ENCODE measurements around the gene OTUD1.

OTUD1 gene

GRCh38 chr10:23452033-23452655 is 13.3 kb downstream of the OTUD1 start:
- no peak overlapping the region for H3K27ac ChIP-seq
- peaks cover 13% of the 10 kb centered on the region for H3K4me1 ChIP-seq (ENCODE audit: low read depth, poor library complexity, severe bottlenecking)
- H3K4me3 ChIP-seq (IDR thresholded peaks at IDR 0.05; ENCODE audit: insufficient read depth, low read depth, low read length) = no peak overlapping the region
- TF ChIP-seq, protein P1, sequence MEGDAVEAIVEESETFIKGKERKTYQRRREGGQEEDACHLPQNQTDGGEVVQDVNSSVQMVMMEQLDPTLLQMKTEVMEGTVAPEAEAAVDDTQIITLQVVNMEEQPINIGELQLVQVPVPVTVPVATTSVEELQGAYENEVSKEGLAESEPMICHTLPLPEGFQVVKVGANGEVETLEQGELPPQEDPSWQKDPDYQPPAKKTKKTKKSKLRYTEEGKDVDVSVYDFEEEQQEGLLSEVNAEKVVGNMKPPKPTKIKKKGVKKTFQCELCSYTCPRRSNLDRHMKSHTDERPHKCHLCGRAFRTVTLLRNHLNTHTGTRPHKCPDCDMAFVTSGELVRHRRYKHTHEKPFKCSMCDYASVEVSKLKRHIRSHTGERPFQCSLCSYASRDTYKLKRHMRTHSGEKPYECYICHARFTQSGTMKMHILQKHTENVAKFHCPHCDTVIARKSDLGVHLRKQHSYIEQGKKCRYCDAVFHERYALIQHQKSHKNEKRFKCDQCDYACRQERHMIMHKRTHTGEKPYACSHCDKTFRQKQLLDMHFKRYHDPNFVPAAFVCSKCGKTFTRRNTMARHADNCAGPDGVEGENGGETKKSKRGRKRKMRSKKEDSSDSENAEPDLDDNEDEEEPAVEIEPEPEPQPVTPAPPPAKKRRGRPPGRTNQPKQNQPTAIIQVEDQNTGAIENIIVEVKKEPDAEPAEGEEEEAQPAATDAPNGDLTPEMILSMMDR (conservative IDR thresholded peaks at IDR 0.05; ENCODE audit: low read depth, low read length) = no peak
- H3K4me2 ChIP-seq = no peak overlapping the region
- H4K20me1 ChIP-seq (ENCODE audit: insufficient read depth) = no peaks in the 10 kb centered on the region
- no peaks in the 10 kb centered on the region for H3K27me3 ChIP-seq (ENCODE audit: insufficient read depth, low read depth)
- no peak overlapping the region for H2AFZ ChIP-seq (ENCODE audit: low read depth)
- no peaks in the 10 kb centered on the region for H3K79me2 ChIP-seq (ENCODE audit: insufficient read depth, low read depth)
- H3K36me3 ChIP-seq (ENCODE audit: insufficient read depth) = no peaks in the 10 kb centered on the region
- no peak overlapping the region for H3K9ac ChIP-seq

DNA sequence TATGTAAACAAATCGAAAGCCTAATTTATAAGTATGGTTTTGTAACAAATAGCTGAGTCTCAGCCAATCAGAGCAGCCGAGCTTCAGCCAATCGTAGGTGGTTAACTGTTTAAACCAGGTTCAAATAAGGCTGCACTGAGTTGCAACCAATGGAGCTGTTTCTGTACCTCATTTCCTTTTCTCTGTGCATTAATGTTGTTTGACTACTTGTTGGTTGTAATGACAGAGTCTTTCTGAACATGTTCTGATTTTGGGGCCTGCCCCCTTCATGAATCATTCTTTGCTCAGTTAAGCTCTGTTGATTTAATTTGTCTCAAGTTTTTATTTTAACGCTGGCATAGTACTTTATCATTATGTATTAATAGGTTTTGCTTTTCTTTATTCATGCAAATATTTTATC is 14.6 kb downstream of the OTUD1 start:
- peaks cover 10% of the 10 kb centered on the region for H3K4me1 ChIP-seq (ENCODE audit: low read depth, poor library complexity, severe bottlenecking)

DNA sequence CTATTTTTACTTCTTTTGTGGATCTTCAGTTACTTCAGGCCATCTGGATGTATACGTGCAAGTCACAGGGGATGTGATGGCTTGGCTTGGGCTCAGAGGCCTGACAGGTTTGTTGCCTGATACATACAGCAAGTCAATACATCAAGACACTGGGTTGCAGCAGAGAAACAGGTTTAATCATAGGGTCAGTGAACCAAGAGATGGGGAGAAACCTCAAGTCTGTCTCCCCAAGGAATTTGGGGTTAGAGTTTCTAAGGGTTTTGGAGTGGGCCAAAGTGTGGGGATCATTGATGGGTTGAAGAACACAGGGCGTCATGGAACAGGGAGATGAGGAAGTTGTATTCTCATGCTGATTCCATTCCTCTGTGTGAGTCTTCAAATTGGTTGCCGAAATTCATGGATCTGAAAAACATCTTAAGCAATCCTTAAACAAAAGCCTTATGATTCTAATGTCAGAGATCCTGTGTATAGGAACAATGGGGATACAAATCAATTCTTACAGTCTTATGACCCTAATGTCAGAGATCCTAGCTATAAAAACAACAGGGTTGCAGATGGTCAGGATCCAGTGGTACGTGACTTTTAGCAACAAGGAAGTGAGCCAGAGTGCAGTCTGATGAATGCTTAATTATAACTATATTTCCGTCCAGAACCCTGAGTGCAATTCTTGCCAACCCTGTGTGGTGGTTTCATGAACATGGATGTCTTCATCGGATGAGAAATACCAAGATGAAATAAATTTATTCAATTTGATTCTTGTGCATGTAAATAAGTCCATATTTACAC is 18.9 kb downstream of the OTUD1 start:
- no peak overlapping the region for H2AFZ ChIP-seq (ENCODE audit: low read depth)
- no peak overlapping the region for H3K4me2 ChIP-seq
- no peaks in the 10 kb centered on the region for H3K27me3 ChIP-seq (ENCODE audit: insufficient read depth, low read depth)
- H3K79me2 ChIP-seq (ENCODE audit: insufficient read depth, low read depth) = no peaks in the 10 kb centered on the region
- H3K4me1 ChIP-seq (ENCODE audit: low read depth, poor library complexity, severe bottlenecking) = peaks cover 24% of the 10 kb centered on the region
- no peak overlapping the region for H3K9ac ChIP-seq
- no peak overlapping the region for H3K4me3 ChIP-seq (IDR thresholded peaks at IDR 0.05; ENCODE audit: insufficient read depth, low read depth, low read length)
- no peaks in the 10 kb centered on the region for H4K20me1 ChIP-seq (ENCODE audit: insufficient read depth)
- no peak overlapping the region for H3K27ac ChIP-seq
- TF ChIP-seq, protein P1 (conservative IDR thresholded peaks at IDR 0.05; ENCODE audit: low read depth, low read length) = no peak
- no peaks in the 10 kb centered on the region for H3K36me3 ChIP-seq (ENCODE audit: insufficient read depth)

More for the DNA sequence above, 14.6 kb downstream of the OTUD1 start:
- H4K20me1 ChIP-seq (ENCODE audit: insufficient read depth) = no peaks in the 10 kb centered on the region
- H3K79me2 ChIP-seq (ENCODE audit: insufficient read depth, low read depth) = no peaks in the 10 kb centered on the region
- H3K9ac ChIP-seq = no peak overlapping the region
- no peaks in the 10 kb centered on the region for H3K36me3 ChIP-seq (ENCODE audit: insufficient read depth)
- H3K27ac ChIP-seq = no peak overlapping the region
- H2AFZ ChIP-seq (ENCODE audit: low read depth) = no peak overlapping the region
- H3K4me2 ChIP-seq = no peak overlapping the region
- no peaks in the 10 kb centered on the region for H3K27me3 ChIP-seq (ENCODE audit: insufficient read depth, low read depth)
- no peak overlapping the region for H3K4me3 ChIP-seq (IDR thresholded peaks at IDR 0.05; ENCODE audit: insufficient read depth, low read depth, low read length)
- TF ChIP-seq, protein P1 (conservative IDR thresholded peaks at IDR 0.05; ENCODE audit: low read depth, low read length) = no peak

GRCh38 chr10:23459308-23459939 is 20.5 kb downstream of the OTUD1 start:
- Histone ChIP-seq H3K79me2 (ENCODE audit: insufficient read depth, low read depth) (no peaks in the 10 kb centered on the region), H3K9ac (no peak overlapping the region), H3K4me2 (no peak overlapping the region), H3K27me3 (ENCODE audit: insufficient read depth, low read depth) (no peaks in the 10 kb centered on the region), H3K4me1 (ENCODE audit: low read depth, poor library complexity, severe bottlenecking) (peaks cover 24% of the 10 kb centered on the region), H2AFZ (ENCODE audit: low read depth) (no peak overlapping the region), H3K27ac (no peak overlapping the region), H3K36me3 (ENCODE audit: insufficient read depth) (no peaks in the 10 kb centered on the region), H4K20me1 (ENCODE audit: insufficient read depth) (no peaks in the 10 kb centered on the region), H3K4me3 (IDR thresholded peaks at IDR 0.05; ENCODE audit: insufficient read depth, low read depth, low read length) (no peak overlapping the region)
- TF ChIP-seq, protein P1 (conservative IDR thresholded peaks at IDR 0.05; ENCODE audit: low read depth, low read length) = no peak

Data from KMS-11 (cell line).